Endothelial cell of umbilical vein (primary cell): ENCODE data around the gene OR52I2. TPM values are rescaled to one million over a fixed set of nuclear protein-coding genes. Genes with fewer than 3 reads are reported as not detected.

ENCODE experiments used
- BruUV-seq: library from RNA; stranded (reverse); fragments of 400-500 nt; replicated peaks from 2 replicates; lab custom pipeline; 2021; lab: Mats Ljungman, UMichigan
- CTCF ChIA-PET: fragments of 300-600, 350-600 bp; sonication (Branson Sonifier 250); formaldehyde crosslinking; loops from one replicate; lab custom pipeline; 2021; ENCODE audit warnings: antibody characterized with exemption, inconsistent platforms; lab: Charles Lee
- POLR2A ChIA-PET: fragments of 300-600, 350-600 bp; sonication (Branson Sonifier 250); formaldehyde crosslinking; loops from one replicate; lab custom pipeline; 2021; ENCODE audit warnings: antibody characterized with exemption, inconsistent platforms; lab: Charles Lee
- DNase-seq: peaks from one replicate; pipeline ENCODE4 v3.0.0-alpha.2; 2011; ENCODE audit warnings: low read depth, low spot score
- FAIRE-seq: peaks from 2 replicates; lab custom pipeline; 2011; peaks lifted over from hg19 to GRCh38; lab: Jason Lieb, UNC
- H2AFZ ChIP-seq: 2 replicates; pipeline ENCODE4 v1.6.0; 2012; ENCODE audit warnings: low read depth, low read length, control low read depth, inconsistent platforms
- H3K27ac ChIP-seq: 2 replicates; pipeline ENCODE4 v1.5.1; 2011; ENCODE audit warnings: low read depth, mild to moderate bottlenecking, control low read depth, low read length, moderate library complexity; ENCODE audit not compliant: insufficient read depth
- H3K27me3 ChIP-seq, 2 experiments: 2 replicates each; pipeline versions ENCODE4 v1.6.0 to v1.6.1; 2011; ENCODE audit warnings: low read length in 2 of 2, mixed read lengths in 1 of 2; ENCODE audit not compliant: control insufficient read depth in 2 of 2, insufficient read depth in 2 of 2
- H3K36me3 ChIP-seq, 2 experiments: 2 replicates in 1 of 2; 3 replicates in 1 of 2; pipeline ENCODE4 v1.5.1; 2011; ENCODE audit warnings: low read length in 2 of 2, mild to moderate bottlenecking in 1 of 2, moderate library complexity in 1 of 2; ENCODE audit not compliant: control insufficient read depth in 2 of 2, insufficient read depth in 2 of 2; ENCODE audit errors: extremely low read depth in 1 of 2
- H3K4me1 ChIP-seq: 3 replicates; pipeline ENCODE4 v1.5.1; 2011; ENCODE audit warnings: mild to moderate bottlenecking, low read length; ENCODE audit not compliant: control insufficient read depth, insufficient read depth; ENCODE audit errors: extremely low read depth
- H3K4me2 ChIP-seq: 2 replicates; pipeline ENCODE4 v1.6.1; 2011; ENCODE audit warnings: low read length, control low read depth, mixed read lengths; ENCODE audit not compliant: insufficient read depth
- H3K4me3 ChIP-seq, 3 experiments: fragments of 200-600 bp in 1 of 3; sonication (generic), shearing (Covaris generic) in 1 of 3; replicated peaks in 1 of 3; 2 replicates each; pipeline ENCODE4 v1.5.1; 2011 to 2016; ENCODE audit warnings: control low read depth in 3 of 3, low read length in 3 of 3, mild to moderate bottlenecking in 2 of 3, inconsistent platforms in 1 of 3, low read depth in 1 of 3, moderate library complexity in 1 of 3; ENCODE audit not compliant: insufficient read depth in 1 of 3
- H3K79me2 ChIP-seq: 2 replicates; pipeline ENCODE4 v1.6.0; 2012; ENCODE audit warnings: low read length, inconsistent platforms; ENCODE audit not compliant: control insufficient read depth, insufficient read depth
- H3K9ac ChIP-seq: replicated peaks from 2 replicates; pipeline ENCODE3; 2011; ENCODE audit warnings: low read length, control low read depth; ENCODE audit not compliant: insufficient read depth; ENCODE audit errors: extremely low read depth
- H3K9me1 ChIP-seq: replicated peaks from 3 replicates; pipeline ENCODE4 v1.6.0; 2011; ENCODE audit warnings: mild to moderate bottlenecking, low read length; ENCODE audit not compliant: control insufficient read depth, insufficient read depth; ENCODE audit errors: extremely low read depth
- H3K9me3 ChIP-seq: replicated peaks from 2 replicates; pipeline ENCODE4 v1.5.1; 2012; ENCODE audit warnings: low read length, inconsistent platforms; ENCODE audit not compliant: control insufficient read depth, insufficient read depth
- H4K20me1 ChIP-seq: replicated peaks from 2 replicates; pipeline ENCODE3; 2011; ENCODE audit warnings: mild to moderate bottlenecking, low read length; ENCODE audit not compliant: control insufficient read depth, insufficient read depth; ENCODE audit errors: extremely low read depth
- CTCF ChIP-seq, 2 donors: IDR thresholded peaks; 1 replicate in 1 of 2; 2 replicates in 1 of 2; pipeline ENCODE4 v1.5.1; 2011; ENCODE audit warnings: low read length in 2 of 2, mild to moderate bottlenecking in 2 of 2, moderate library complexity in 2 of 2, control low read depth in 1 of 2, inconsistent platforms in 1 of 2, low read depth in 1 of 2; ENCODE audit not compliant: insufficient read depth in 1 of 2; ENCODE audit errors: extremely low read depth in 1 of 2
- EZH2 ChIP-seq: IDR thresholded peaks from 2 replicates; pipeline ENCODE4 v1.6.1; 2012; ENCODE audit warnings: borderline replicate concordance, low read depth, mild to moderate bottlenecking, moderate library complexity, low read length, inconsistent platforms; ENCODE audit not compliant: severe bottlenecking
- FOS ChIP-seq: IDR thresholded peaks from 2 replicates; pipeline ENCODE4 v1.6.1; 2011; ENCODE audit warnings: mild to moderate bottlenecking, low read length, moderate library complexity, borderline replicate concordance; ENCODE audit not compliant: insufficient read depth
- GATA2 ChIP-seq: IDR thresholded peaks from 2 replicates; pipeline ENCODE4 v1.7.0; 2011; ENCODE audit warnings: low read depth, mild to moderate bottlenecking, moderate library complexity, mixed read lengths, low read length; ENCODE audit not compliant: insufficient read length, insufficient read depth
- JUN ChIP-seq: IDR thresholded peaks from 2 replicates; pipeline ENCODE4 v1.6.1; 2011; ENCODE audit warnings: borderline replicate concordance, low read depth; ENCODE audit not compliant: insufficient read length, insufficient read depth
- MAX ChIP-seq: IDR thresholded peaks from 2 replicates; pipeline ENCODE4 v1.6.1; 2011; ENCODE audit not compliant: insufficient read depth, insufficient read length
- MYC ChIP-seq: IDR thresholded peaks from one replicate; pipeline ENCODE4 v1.6.1; 2011; ENCODE audit warnings: mild to moderate bottlenecking, low read depth, low read length
- POLR2A ChIP-seq: IDR thresholded peaks from 2 replicates; pipeline ENCODE4 v1.6.1; 2012; ENCODE audit warnings: low read depth, mild to moderate bottlenecking, control low read depth, low read length
- POLR2AphosphoS5 ChIP-seq: IDR thresholded peaks from 2 replicates; pipeline ENCODE4 v1.6.1; 2012; ENCODE audit warnings: low read depth, mild to moderate bottlenecking, control low read depth, low read length, moderate library complexity; ENCODE audit not compliant: insufficient read depth
- dilution Hi-C: fragments of 300-500 bp; cut with MboI; formaldehyde crosslinking; loops from one replicate; pipeline ENCODE4 v1.15.0; 2019; ENCODE audit warnings: low sequenced_read_pairs; ENCODE audit not compliant: extremely low pct_ligation_motif_present
- intact Hi-C: fragments of 100-400 bp; cut with micrococcal nuclease; formaldehyde crosslinking; loops from one replicate; pipeline ENCODE4 v1.10.0; 2022
- polyA plus RNA-seq, 4 experiments: library from polyadenylated mRNA; depleted of rRNA in 3 of 4; stranded (reverse) in 3 of 4; unstranded in 1 of 4; fragments of >200 nt; gene quantifications; 2 replicates each; pipeline versions ENCODE4 v1.2.1 to v1.2.3, GENCODE V29; 2011 to 2012; ENCODE audit warnings: missing spikeins in 1 of 4
- total RNA-seq: library from RNA; stranded (reverse); gene quantifications from 2 replicates; pipeline ENCODE4 v1.2.3, GENCODE V29; 2021

Gene OR52I2
- total and polyA plus RNA-seq, 2 donors (not counting 3 experiments of a cell fraction or from before 2014, with no cell fraction given), result not detected

- H3K9ac ChIP-seq, result no peak overlapping the region
- CTCF ChIA-PET, result no interaction called here
Observed at GRCh38 chr11:4610258-4610935, 28.9 kb downstream of the OR52I2 start.

More at GRCh38 chr11:4610258-4610935, 28.9 kb downstream of the OR52I2 start:
- peaks cover 10% of the 10 kb centered on the region for H3K4me1 ChIP-seq
- no TSS peak for BruUV-seq
- H3K9me3 ChIP-seq, result no peaks in the 10 kb centered on the region
- H3K4me2 ChIP-seq, result peak overlapping the region; percentile 77
- H3K36me3 ChIP-seq, result no peaks in the 10 kb centered on the region
- H3K4me3 ChIP-seq, result no peak overlapping the region
- POLR2A ChIA-PET, result no interaction called here
- H3K9me1 ChIP-seq, result no peaks in the 10 kb centered on the region
- DNase-seq (no peak), FAIRE-seq (no peak)
- H3K27ac ChIP-seq, result no peak overlapping the region
- H4K20me1 ChIP-seq, result no peaks in the 10 kb centered on the region
- H3K27me3 ChIP-seq, result no peaks in the 10 kb centered on the region
- intact Hi-C loops, result no loop called here
- peak overlapping the region; percentile 92 for H2AFZ ChIP-seq
- no peaks in the 10 kb centered on the region for H3K79me2 ChIP-seq
- TF ChIP-seq FOS (no peak), MYC (no peak), EZH2 (no peak), JUN (no peak), GATA2 (no peak), POLR2A (no peak), MAX (no peak), CTCF (IDR thresholded peaks at IDR 0.05; ENCODE audit: extremely low read depth in 1 of 2, insufficient read depth in 1 of 2, low read depth in 1 of 2, low read length in 2 of 2) (no peak), POLR2AphosphoS5 (no peak)
- dilution Hi-C loops, result no loop called here
